K562 (cell line): ENCODE measurements around the gene AHSP. TPM values are rescaled to one million over a fixed set of nuclear protein-coding genes. Genes with fewer than 3 reads are reported as not detected.

Source experiments
- COPS2 ChIP-seq: fragments of 450-650 bp; conservative IDR thresholded peaks from 2 replicates; pipeline ENCODE4 v1.6.1; 2016; ENCODE audit warnings: mild to moderate bottlenecking, moderate library complexity
- CREB5 ChIP-seq: fragments of 250-450 bp; sonication (Bioruptor Pico); IDR thresholded peaks from 2 replicates; pipeline ENCODE4 v1.5.0; 2020; ENCODE audit warnings: mild to moderate bottlenecking
- ETV5 ChIP-seq: sonication (generic); formaldehyde crosslinking; IDR thresholded peaks from 2 replicates; pipeline ENCODE4 v1.4.0; 2020; ENCODE audit warnings: low read depth, mild to moderate bottlenecking, missing genetic modification reagents
- KHSRP ChIP-seq: fragments of 450-650 bp; IDR thresholded peaks from 2 replicates; pipeline ENCODE4 v1.6.1; 2017
- MCM7 ChIP-seq, 2 experiments: fragments of 450-650 bp; IDR thresholded peaks; 2 replicates each; pipeline ENCODE4 v1.6.1; 2016 to 2018
- MGA ChIP-seq: fragments of 450-650 bp; IDR thresholded peaks from 2 replicates; pipeline ENCODE4 v1.6.1; 2016; ENCODE audit warnings: mild to moderate bottlenecking, moderate library complexity
- MTA1 ChIP-seq: fragments of 450-650 bp; IDR thresholded peaks from 2 replicates; pipeline ENCODE4 v1.6.1; 2017; ENCODE audit warnings: borderline replicate concordance
- NRF1 ChIP-seq, 2 experiments: fragments of 450-650 bp; IDR thresholded peaks in 1 of 2; conservative IDR thresholded peaks in 1 of 2; 2 replicates each; pipeline ENCODE4 v1.6.1; 2014; ENCODE audit warnings: mild to moderate bottlenecking in 2 of 2
- POU5F1 ChIP-seq: fragments of 150-350 bp; IDR thresholded peaks from 2 replicates; pipeline ENCODE4 v1.6.1; 2014; ENCODE audit warnings: borderline replicate concordance, low read length, low read depth, mild to moderate bottlenecking; ENCODE audit not compliant: partially characterized antibody
- PPARD ChIP-seq: fragments of 250-450 bp; sonication (Bioruptor Pico); IDR thresholded peaks from 2 replicates; pipeline ENCODE4 v1.8.0; 2022; ENCODE audit warnings: inconsistent platforms, mild to moderate bottlenecking, moderate library complexity
- SOX6 ChIP-seq: fragments of 450-650 bp; IDR thresholded peaks from 2 replicates; pipeline ENCODE4 v1.6.1; 2014; ENCODE audit warnings: mild to moderate bottlenecking
- SREBF2 ChIP-seq: sonication (generic); formaldehyde crosslinking; IDR thresholded peaks from 2 replicates; pipeline ENCODE4 v1.4.0; 2020; ENCODE audit warnings: mild to moderate bottlenecking, missing genetic modification reagents
- TAF7 ChIP-seq: fragments of 450-650 bp; IDR thresholded peaks from 2 replicates; pipeline ENCODE4 v1.6.1; 2016; ENCODE audit warnings: missing genetic modification characterization, missing compliant biosample characterization
- TEAD2 ChIP-seq: fragments of 450-650 bp; IDR thresholded peaks from 2 replicates; pipeline ENCODE4 v1.6.1; 2016; ENCODE audit warnings: missing genetic modification characterization, control low read depth, missing compliant biosample characterization
- ZBTB17 ChIP-seq: fragments of 450-650 bp; formaldehyde crosslinking; IDR thresholded peaks from 2 replicates; pipeline ENCODE4 v1.4.0; 2020; ENCODE audit warnings: mild to moderate bottlenecking
- ZBTB7A ChIP-seq: IDR thresholded peaks from 2 replicates; pipeline ENCODE4 v1.6.1; 2011; ENCODE audit warnings: low read depth, mild to moderate bottlenecking, low read length, moderate library complexity, borderline replicate concordance; ENCODE audit not compliant: control insufficient read depth
- ZNF140 ChIP-seq: fragments of 250-450 bp; sonication (Bioruptor Pico); IDR thresholded peaks from 2 replicates; pipeline ENCODE4 v1.8.0; 2021; ENCODE audit warnings: moderate library complexity, mild to moderate bottlenecking, inconsistent platforms
- polyA plus RNA-seq, 8 experiments: library from polyadenylated mRNA; depleted of rRNA in 4 of 8; stranded (reverse) in 5 of 8; unstranded in 3 of 8; fragments of >200 nt; fragmentation: Nextera tagmentation in 2 of 8; fragmentation: Illumina TruSeq in 1 of 8; extraction: Ambion mirVana in 2 of 8; extraction: Trizol in 1 of 8; gene quantifications; 2 replicates each; pipeline versions ENCODE4 v1.2.1 to v1.2.3, GENCODE V29; 2011 to 2014; ENCODE audit warnings: inconsistent platforms in 1 of 8, missing spikeins in 1 of 8
- total RNA-seq, 7 experiments: library from RNA; depleted of rRNA in 6 of 7; stranded (reverse); fragments of >200 nt in 6 of 7; fragmentation: Illumina TruSeq in 2 of 7; extraction: Trizol in 2 of 7; gene quantifications; 2 replicates each; pipeline versions ENCODE4 v1.2.1 to v1.2.3, GENCODE V29; 2011 to 2021; ENCODE audit warnings: low replicate concordance in 1 of 7

Gene AHSP
- total and polyA plus RNA-seq, 9 of the 15 experiments (the other 6 are each of a cell fraction or from before 2014, with no cell fraction given) = 6.6 to 99.1 (median 25.8) TPM

- no peak for TF ChIP-seq CREB5 (CRISPR knock-in tag)
- TF ChIP-seq MCM7 (IDR thresholded peaks at IDR 0.05) = no peak
- peak; percentile 44 for TF ChIP-seq SOX6
- no peak for TF ChIP-seq KHSRP
- TF ChIP-seq ETV5 (CRISPR knock-in tag) = peak; percentile 85
- no peak for TF ChIP-seq ZNF140
- no peak for TF ChIP-seq TEAD2 (tag)
- TF ChIP-seq MGA = 0 out of 2 replicates have a peak, but pooled peaks have one; percentile 14
- TF ChIP-seq PPARD (CRISPR knock-in tag) = no peak
- TF ChIP-seq SREBF2 (CRISPR knock-in tag) = 0 out of 2 replicates have a peak, but pooled peaks have one; percentile 67
- TF ChIP-seq ZBTB17 = 0 out of 2 replicates have a peak, but pooled peaks have one; percentile 49
- peak; percentile 89 for TF ChIP-seq ZBTB7A
- no peak for TF ChIP-seq COPS2
- peak; percentile 58 to 69; a peak in 3 of 4 replicates for TF ChIP-seq NRF1 (conservative IDR thresholded peaks at IDR 0.05 in 1 of 2, IDR thresholded peaks at IDR 0.05 in 1 of 2)
- TF ChIP-seq POU5F1 = peak; percentile 91
- TF ChIP-seq TAF7 = peak; percentile 67
- TF ChIP-seq MTA1 = no peak
Observed at GRCh38 chr16:31507929-31508705, 19.6 kb upstream of the AHSP start, which contains the start of gene RUSF1 (continued).
